IMR-90 (cell line): ENCODE measurements around the gene ZFP36L2. TPM values are rescaled to one million over a fixed set of nuclear protein-coding genes. Genes with fewer than 3 reads are reported as not detected.

Experiments
- ATAC-seq: fragments of 200-7000 bp; cut with Tn5 transposase; 2 replicates; pipeline ENCODE4 v1.9.1; 2020; ENCODE audit warnings: low read depth, mild to moderate bottlenecking, moderate library complexity
- BruUV-seq: library from RNA; stranded (reverse); fragments of 400-500 nt; replicated peaks from 2 replicates; lab custom pipeline; 2021; lab: Mats Ljungman, UMichigan
- CTCF ChIA-PET: fragments of 300-600 bp; formaldehyde crosslinking; extraction: SDS; loops from one replicate; lab custom pipeline; 2021; ENCODE audit warnings: antibody characterized with exemption; lab: Yijun Ruan, JAX
- POLR2A ChIA-PET: fragments of 300-600 bp; sonication (Branson Sonifier 250); formaldehyde crosslinking; loops from one replicate; lab custom pipeline; 2022; ENCODE audit warnings: antibody characterized with exemption; ENCODE audit not compliant: unreplicated experiment; lab: Charles Lee
- DNase-seq: peaks from one replicate; pipeline ENCODE4 v3.0.0; 2013
- H2AFZ ChIP-seq: replicated peaks from 2 replicates; pipeline ENCODE3; 2013; ENCODE audit warnings: low read length, mild to moderate bottlenecking; ENCODE audit not compliant: poor library complexity
- H2AK5ac ChIP-seq: 2 replicates; pipeline ENCODE4 v1.6.1; 2013; ENCODE audit warnings: low read depth, low read length, inconsistent platforms
- H2AK9ac ChIP-seq: replicated peaks from 2 replicates; pipeline ENCODE3; 2013; ENCODE audit warnings: mild to moderate bottlenecking, low read depth, low read length, moderate library complexity; ENCODE audit not compliant: poor library complexity
- H2BK120ac ChIP-seq: 2 replicates; pipeline ENCODE4 v1.6.1; 2013; ENCODE audit warnings: low read depth, low read length, inconsistent platforms
- H2BK15ac ChIP-seq: 3 replicates; pipeline ENCODE4 v1.6.1; 2013; ENCODE audit warnings: low read depth, low read length, inconsistent platforms
- H2BK20ac ChIP-seq: 2 replicates; pipeline ENCODE4 v1.6.1; 2013; ENCODE audit warnings: low read depth, mild to moderate bottlenecking, inconsistent platforms, low read length, moderate library complexity
- H2BK5ac ChIP-seq: 2 replicates; pipeline ENCODE4 v1.6.1; 2013; ENCODE audit warnings: mild to moderate bottlenecking, low read depth, low read length, inconsistent platforms; ENCODE audit not compliant: poor library complexity, severe bottlenecking
- H3K14ac ChIP-seq: replicated peaks from 2 replicates; pipeline ENCODE4 v1.6.1; 2013; ENCODE audit warnings: low read depth, low read length, inconsistent platforms
- H3K18ac ChIP-seq: 2 replicates; pipeline ENCODE4 v1.6.1; 2013; ENCODE audit warnings: low read depth, low read length, control low read depth
- H3K23ac ChIP-seq: 2 replicates; pipeline ENCODE4 v1.6.1; 2013; ENCODE audit warnings: low read depth, low read length, inconsistent platforms
- H3K27ac ChIP-seq: 2 replicates; pipeline ENCODE4 v1.5.1; 2013; ENCODE audit warnings: mild to moderate bottlenecking, control low read depth, low read length; ENCODE audit not compliant: insufficient read depth
- H3K27me3 ChIP-seq: 2 replicates; pipeline ENCODE4 v1.6.1; 2013; ENCODE audit warnings: low read length; ENCODE audit not compliant: control insufficient read depth, insufficient read depth
- H3K36me3 ChIP-seq: 2 replicates; pipeline ENCODE4 v1.6.1; 2013; ENCODE audit warnings: low read length, mixed read lengths; ENCODE audit not compliant: control insufficient read depth, insufficient read depth
- H3K4ac ChIP-seq: 2 replicates; pipeline ENCODE4 v1.6.1; 2013; ENCODE audit warnings: low read depth, low read length, inconsistent platforms
- H3K4me1 ChIP-seq: 2 replicates; pipeline ENCODE4 v1.6.1; 2013; ENCODE audit warnings: low read length, mixed read lengths; ENCODE audit not compliant: control insufficient read depth, insufficient read depth
- H3K4me2 ChIP-seq: 2 replicates; pipeline ENCODE4 v1.6.1; 2013; ENCODE audit warnings: low read depth, mild to moderate bottlenecking, control low read depth, low read length, moderate library complexity
- H3K4me3 ChIP-seq: 2 replicates; pipeline ENCODE4 v1.5.1; 2013; ENCODE audit warnings: low read depth, mild to moderate bottlenecking, control low read depth, low read length, moderate library complexity; ENCODE audit not compliant: insufficient read depth
- H3K56ac ChIP-seq: 2 replicates; pipeline ENCODE4 v1.6.1; 2013; ENCODE audit warnings: low read length, inconsistent platforms; ENCODE audit not compliant: insufficient read depth; ENCODE audit errors: extremely low read depth
- H3K79me1 ChIP-seq, 2 experiments: 2 replicates each; pipeline ENCODE4 v1.6.1; 2013; ENCODE audit warnings: low read length in 2 of 2, inconsistent platforms in 1 of 2, low read depth in 1 of 2
- H3K9ac ChIP-seq: 2 replicates; pipeline ENCODE4 v1.6.1; 2013; ENCODE audit warnings: low read depth, low read length, control low read depth
- H3K9me1 ChIP-seq: 2 replicates; pipeline ENCODE4 v1.6.1; 2013; ENCODE audit warnings: low read length, inconsistent platforms; ENCODE audit not compliant: insufficient read depth
- H3K9me3 ChIP-seq: 2 replicates; pipeline ENCODE4 v1.6.1; 2013; ENCODE audit warnings: low read length; ENCODE audit not compliant: control insufficient read depth, insufficient read depth
- H4K20me1 ChIP-seq: 2 replicates; pipeline ENCODE4 v1.6.1; 2013; ENCODE audit warnings: low read length, inconsistent platforms; ENCODE audit not compliant: insufficient read depth
- H4K5ac ChIP-seq: 2 replicates; pipeline ENCODE4 v1.6.1; 2013; ENCODE audit warnings: mild to moderate bottlenecking, low read depth, low read length, control low read depth
- H4K8ac ChIP-seq, 2 experiments: 2 replicates each; pipeline ENCODE4 v1.6.1; 2013; ENCODE audit warnings: low read depth in 2 of 2, low read length in 2 of 2, control low read depth in 1 of 2, inconsistent platforms in 1 of 2
- H4K91ac ChIP-seq: 2 replicates; pipeline ENCODE4 v1.6.1; 2013; ENCODE audit warnings: low read depth, low read length, inconsistent platforms; ENCODE audit not compliant: insufficient read depth
- BHLHE40 ChIP-seq: fragments of 150-350 bp; IDR thresholded peaks from 2 replicates; pipeline ENCODE4 v1.6.1; 2016; ENCODE audit warnings: mild to moderate bottlenecking, low read depth, low read length
- MAZ ChIP-seq: IDR thresholded peaks from 2 replicates; pipeline ENCODE4 v1.6.1; 2012; ENCODE audit warnings: low read depth, mild to moderate bottlenecking, low read length, improper control_type of control experiment, moderate library complexity, borderline replicate concordance
- MXI1 ChIP-seq: IDR thresholded peaks from 2 replicates; pipeline ENCODE4 v1.6.1; 2012; ENCODE audit warnings: low read depth, mild to moderate bottlenecking, low read length, moderate library complexity, borderline replicate concordance
- RCOR1 ChIP-seq: IDR thresholded peaks from 2 replicates; pipeline ENCODE4 v1.6.1; 2012; ENCODE audit warnings: mild to moderate bottlenecking, low read length, improper control_type of control experiment; ENCODE audit not compliant: insufficient replicate concordance
- RFX5 ChIP-seq: IDR thresholded peaks from 2 replicates; pipeline ENCODE4 v1.8.0; 2012; ENCODE audit warnings: low read depth, mild to moderate bottlenecking, low read length, moderate library complexity
- SMC3 ChIP-seq: fragments of 150-350 bp; IDR thresholded peaks from 2 replicates; pipeline ENCODE4 v1.6.1; 2016; ENCODE audit warnings: low read depth, mild to moderate bottlenecking, antibody characterized with exemption, low read length, moderate library complexity
- WGBS, 2 experiments: methylation state at CpG; one replicate each; pipeline versions ENCODE4 v1.1.5 to v1.1.7; 2013; ENCODE audit warnings: missing lambda C conversion rate in 2 of 2; ENCODE audit not compliant: insufficient read length in 1 of 2; ENCODE audit errors: extremely low coverage in 2 of 2; 5-methylcytosine and 5-hydroxymethylcytosine counted together
- dilution Hi-C: fragments of 300-500 bp; cut with HindIII; formaldehyde crosslinking; loops from one replicate; pipeline ENCODE4 v1.14.3; 2018; ENCODE audit warnings: low sequenced_read_pairs; ENCODE audit not compliant: unreplicated experiment
- in situ Hi-C: fragments of 300-500 bp; cut with MboI; formaldehyde crosslinking; loops from 3 replicates; pipeline ENCODE4 v1.14.3; 2019; ENCODE audit warnings: low sequenced_read_pairs, inconsistent platforms, mixed read lengths
- intact Hi-C: fragments of 100-400 bp; cut with micrococcal nuclease; formaldehyde crosslinking; loops from 2 replicates; pipeline ENCODE4 v1.10.0; 2022
- polyA plus RNA-seq, 3 experiments: library from polyadenylated mRNA; depleted of rRNA; stranded (reverse); fragments of >200 nt; gene quantifications; 2 replicates each; pipeline ENCODE4 v1.2.3, GENCODE V29; 2012; ENCODE audit warnings: low replicate concordance in 1 of 3
- total RNA-seq: library from RNA; depleted of rRNA; stranded (reverse); fragments of >200 nt; gene quantifications from 2 replicates; pipeline ENCODE4 v1.2.3, GENCODE V29; 2012
- TF ChIP-seq, protein P1 (sequence below): fragments of 150-350 bp; IDR thresholded peaks from 2 replicates; pipeline ENCODE4 v1.6.1; 2016; ENCODE audit warnings: low read depth, mild to moderate bottlenecking, low read length, moderate library complexity, borderline replicate concordance
- TF ChIP-seq, protein P2 (sequence below): conservative IDR thresholded peaks from 2 replicates; pipeline ENCODE4 v1.5.1; 2012; ENCODE audit warnings: mild to moderate bottlenecking, low read depth, low read length, improper control_type of control experiment

The ZFP36L2 gene
- total and polyA plus RNA-seq, 2 of the 4 experiments (the other 2 are of a cell fraction): 1.8 to 20.1 TPM

DNA sequence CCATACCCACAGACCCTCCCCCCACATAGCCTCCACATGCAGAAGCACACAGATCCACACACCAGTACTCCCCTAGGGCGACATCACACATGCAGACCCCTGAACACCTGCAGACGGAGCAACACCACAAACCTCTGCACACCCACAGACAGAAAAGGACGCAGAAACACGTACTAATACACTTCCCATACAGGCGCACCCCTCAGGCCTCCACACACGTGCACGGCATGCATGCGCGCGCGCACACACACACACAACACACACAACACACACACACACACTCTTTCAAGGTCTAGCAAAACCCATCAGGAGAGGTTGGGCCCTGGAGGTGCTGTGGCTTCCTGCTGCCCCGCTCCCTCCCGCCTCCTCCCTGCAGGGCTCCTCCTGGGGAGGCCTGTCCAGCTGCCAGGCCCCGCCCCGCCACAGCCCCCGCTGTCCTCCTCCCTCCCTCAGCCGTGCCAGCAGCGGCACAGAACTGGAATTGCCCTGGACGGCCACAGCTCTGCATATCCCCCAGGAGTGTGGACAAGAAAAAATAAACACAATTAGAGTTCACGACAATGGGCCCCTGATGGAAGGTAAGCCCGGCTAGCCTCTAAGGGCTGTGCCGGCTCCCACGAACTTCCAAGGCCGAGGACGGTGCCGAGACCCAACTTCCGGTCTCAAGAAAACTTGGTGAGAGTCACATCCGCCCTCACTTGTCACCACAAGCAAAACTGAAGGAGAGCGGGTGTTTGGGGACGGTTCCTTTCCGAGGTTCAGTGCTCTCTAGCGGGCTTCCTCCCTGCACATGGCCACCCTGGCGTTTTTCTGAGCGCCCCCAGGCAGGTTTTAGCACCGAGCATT lies 6.8 kb downstream of the ZFP36L2 start:
- Histone ChIP-seq H3K4me2 (peak overlapping the region; percentile 89), H4K8ac (peak overlapping the region; percentile 85 to 95), H3K56ac (peak overlapping the region; percentile 98), H3K18ac (peak overlapping the region; percentile 76), H3K4me3 (peak overlapping the region; percentile 42), H3K27ac (peak overlapping the region; percentile 98), H3K9ac (peak overlapping the region; percentile 82), H2BK15ac (peak overlapping the region; percentile 96; the same call in 2 of the 3 replicates), H4K91ac (peak overlapping the region; percentile 97), H2BK20ac (peak overlapping the region; percentile 93), H3K14ac (peak overlapping the region; percentile 96), H3K36me3 (peaks cover 17% of the 10 kb centered on the region), H2AFZ (peak overlapping the region; percentile 95), H3K23ac (peak overlapping the region; percentile 97), H3K4me1 (peaks cover 22% of the 10 kb centered on the region), H2BK5ac (peak overlapping the region; percentile 98), H2AK5ac (peak overlapping the region; percentile 97), H2BK120ac (peak overlapping the region; percentile 94), H3K27me3 (no peaks in the 10 kb centered on the region), H2AK9ac (peak overlapping the region; percentile 94), H3K9me3 (no peaks in the 10 kb centered on the region), H4K20me1 (peaks cover 20% of the 10 kb centered on the region), H3K9me1 (peaks cover 15% of the 10 kb centered on the region), H4K5ac (peak overlapping the region; percentile 80), H3K4ac (peak overlapping the region; percentile 99), H3K79me1 (peaks cover 7 to 20% of the 10 kb centered on the region in 2 experiments)
- DNase-seq (peak; percentile 80), ATAC-seq (peak; percentile 54)
- BruUV-seq: no TSS peak
- in situ Hi-C loops: loop anchor here (10.0 kb wide), 2 partner anchors 145 to 245 kb away; no protein-coding TSS in a partner anchor
- CTCF ChIA-PET: interaction anchor here (1.5 kb wide), 1 partner anchor 245 kb away, joined by 4 read pairs; no protein-coding TSS in a partner anchor
- dilution Hi-C loops: no loop called here
- POLR2A ChIA-PET: interaction anchor here (0.6 to 0.7 kb wide), 3 partner anchors 9 to 247 kb away, joined by 3 to 6 read pairs (median 5); no protein-coding TSS in a partner anchor
- intact Hi-C loops: loop anchor here (2.0 to 5.0 kb wide), 4 partner anchors 42 to 132 kb away; no protein-coding TSS in a partner anchor
- TF ChIP-seq, protein P1, sequence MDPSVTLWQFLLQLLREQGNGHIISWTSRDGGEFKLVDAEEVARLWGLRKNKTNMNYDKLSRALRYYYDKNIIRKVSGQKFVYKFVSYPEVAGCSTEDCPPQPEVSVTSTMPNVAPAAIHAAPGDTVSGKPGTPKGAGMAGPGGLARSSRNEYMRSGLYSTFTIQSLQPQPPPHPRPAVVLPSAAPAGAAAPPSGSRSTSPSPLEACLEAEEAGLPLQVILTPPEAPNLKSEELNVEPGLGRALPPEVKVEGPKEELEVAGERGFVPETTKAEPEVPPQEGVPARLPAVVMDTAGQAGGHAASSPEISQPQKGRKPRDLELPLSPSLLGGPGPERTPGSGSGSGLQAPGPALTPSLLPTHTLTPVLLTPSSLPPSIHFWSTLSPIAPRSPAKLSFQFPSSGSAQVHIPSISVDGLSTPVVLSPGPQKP: no peak
- TF ChIP-seq RFX5: no peak
- TF ChIP-seq MAZ: peak; percentile 70; the same call in 1 of the 2 replicates
- TF ChIP-seq BHLHE40: peak; percentile 81
- no peak for TF ChIP-seq SMC3
- TF ChIP-seq, protein P2, sequence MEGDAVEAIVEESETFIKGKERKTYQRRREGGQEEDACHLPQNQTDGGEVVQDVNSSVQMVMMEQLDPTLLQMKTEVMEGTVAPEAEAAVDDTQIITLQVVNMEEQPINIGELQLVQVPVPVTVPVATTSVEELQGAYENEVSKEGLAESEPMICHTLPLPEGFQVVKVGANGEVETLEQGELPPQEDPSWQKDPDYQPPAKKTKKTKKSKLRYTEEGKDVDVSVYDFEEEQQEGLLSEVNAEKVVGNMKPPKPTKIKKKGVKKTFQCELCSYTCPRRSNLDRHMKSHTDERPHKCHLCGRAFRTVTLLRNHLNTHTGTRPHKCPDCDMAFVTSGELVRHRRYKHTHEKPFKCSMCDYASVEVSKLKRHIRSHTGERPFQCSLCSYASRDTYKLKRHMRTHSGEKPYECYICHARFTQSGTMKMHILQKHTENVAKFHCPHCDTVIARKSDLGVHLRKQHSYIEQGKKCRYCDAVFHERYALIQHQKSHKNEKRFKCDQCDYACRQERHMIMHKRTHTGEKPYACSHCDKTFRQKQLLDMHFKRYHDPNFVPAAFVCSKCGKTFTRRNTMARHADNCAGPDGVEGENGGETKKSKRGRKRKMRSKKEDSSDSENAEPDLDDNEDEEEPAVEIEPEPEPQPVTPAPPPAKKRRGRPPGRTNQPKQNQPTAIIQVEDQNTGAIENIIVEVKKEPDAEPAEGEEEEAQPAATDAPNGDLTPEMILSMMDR: 0 out of 2 replicates have a peak, but pooled peaks have one; percentile 2
- TF ChIP-seq RCOR1: no peak
- no peak; the same call in 1 of the 2 replicates for TF ChIP-seq MXI1
- 10% methylated on average over 12 of the region's 35 CpGs; no CpG with 5 or more reads in 1 of the 2 experiments for WGBS, 2 experiments
